Vagina (tissue), 2 donors: Measurements from ENCODE around the gene TBC1D4. TPM values are rescaled to one million over a fixed set of nuclear protein-coding genes. Genes with fewer than 3 reads are reported as not detected.
"Not testable (repeated sequence)": the region's sequence is repeated elsewhere in the genome, so short reads cannot be mapped to it uniquely, and the experiment has no call there.

ENCODE experiments used
- DNase-seq, 2 donors: peaks; one replicate each; pipeline ENCODE4 v3.0.0-alpha.2; 2017; ENCODE audit errors: extremely low spot score in 2 of 2
- H3K27ac ChIP-seq: fragments of 200-600 bp; sonication (generic); one replicate; pipeline ENCODE4 v1.5.1; 2019
- H3K27me3 ChIP-seq: fragments of 200-600 bp; sonication (generic); one replicate; pipeline ENCODE4 v1.5.1; 2019
- H3K36me3 ChIP-seq, 2 donors: fragments of 200-600 bp; sonication (generic); one replicate each; pipeline ENCODE4 v1.5.1; 2017 to 2019
- H3K4me1 ChIP-seq: fragments of 200-600 bp; sonication (generic); one replicate; pipeline ENCODE4 v1.5.1; 2019
- H3K4me3 ChIP-seq, 2 donors: fragments of 200-600 bp; sonication (generic); 1 replicate in 1 of 2; 2 replicates in 1 of 2; pipeline ENCODE4 v1.5.1; 2016 to 2019
- H3K9me3 ChIP-seq: fragments of 200-600 bp; sonication (generic); one replicate; pipeline ENCODE4 v1.5.1; 2019
- POLR2A ChIP-seq, 2 donors: fragments of 450-650 bp; IDR thresholded peaks; one replicate each; pipeline ENCODE4 v1.6.1; 2017; ENCODE audit warnings: antibody characterized with exemption in 2 of 2, mild to moderate bottlenecking in 2 of 2, moderate library complexity in 2 of 2
- POLR2AphosphoS5 ChIP-seq, 2 donors: sonication (generic); formaldehyde crosslinking; IDR thresholded peaks; one replicate each; pipeline ENCODE4 v1.9.0; 2017; ENCODE audit warnings: antibody characterized with exemption in 2 of 2, mild to moderate bottlenecking in 2 of 2, low read depth in 1 of 2; ENCODE audit not compliant: insufficient read depth in 1 of 2
- intact Hi-C: fragments of 100-400 bp; cut with DNase I; formaldehyde crosslinking; loops from one replicate; pipeline ENCODE4 v1.15.1; 2023
- total RNA-seq: library from RNA; depleted of rRNA; stranded (reverse); fragments of >200 nt; gene quantifications from one replicate; pipeline ENCODE4 v1.2.3, GENCODE V29; 2016
- TF ChIP-seq, protein P1 (sequence below), 3 experiments: fragments of 450-650 bp in 2 of 3; fragments of 200-600 bp in 1 of 3; sonication (generic) in 1 of 3; IDR thresholded peaks; one replicate each; pipeline ENCODE4 v1.5.1; 2017 to 2019; ENCODE audit warnings: antibody characterized with exemption in 3 of 3, mild to moderate bottlenecking in 2 of 3, moderate library complexity in 2 of 3

The TBC1D4 gene
- total RNA-seq, 1 donor from 2014 or later, result 25.0 TPM

DNA sequence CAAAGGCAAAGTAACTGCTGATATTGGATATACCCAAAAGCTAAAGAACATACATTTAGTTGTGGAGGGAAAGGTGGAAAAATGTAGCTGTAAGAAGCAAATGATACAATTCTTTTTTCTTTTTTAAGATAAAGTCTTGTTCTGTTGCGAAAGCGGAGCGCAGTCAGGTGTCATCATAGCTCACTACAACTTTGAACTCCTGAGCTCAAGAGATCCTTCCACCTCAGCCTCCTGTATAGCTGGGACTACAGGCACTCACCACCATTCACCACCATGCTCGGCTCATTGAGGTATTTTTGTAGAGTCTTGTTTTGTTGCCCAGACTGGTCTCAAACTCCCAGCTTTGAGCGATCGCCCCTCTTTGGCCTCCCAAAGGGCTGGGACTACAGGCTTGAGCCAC is 38.0 kb downstream of the TBC1D4 start:
- TF ChIP-seq POLR2A (IDR thresholded peaks at IDR 0.05) (no peak), POLR2AphosphoS5 (IDR thresholded peaks at IDR 0.05; ENCODE audit: insufficient read depth in 1 of 2, low read depth in 1 of 2) (no peak)
- TF ChIP-seq, protein P1, sequence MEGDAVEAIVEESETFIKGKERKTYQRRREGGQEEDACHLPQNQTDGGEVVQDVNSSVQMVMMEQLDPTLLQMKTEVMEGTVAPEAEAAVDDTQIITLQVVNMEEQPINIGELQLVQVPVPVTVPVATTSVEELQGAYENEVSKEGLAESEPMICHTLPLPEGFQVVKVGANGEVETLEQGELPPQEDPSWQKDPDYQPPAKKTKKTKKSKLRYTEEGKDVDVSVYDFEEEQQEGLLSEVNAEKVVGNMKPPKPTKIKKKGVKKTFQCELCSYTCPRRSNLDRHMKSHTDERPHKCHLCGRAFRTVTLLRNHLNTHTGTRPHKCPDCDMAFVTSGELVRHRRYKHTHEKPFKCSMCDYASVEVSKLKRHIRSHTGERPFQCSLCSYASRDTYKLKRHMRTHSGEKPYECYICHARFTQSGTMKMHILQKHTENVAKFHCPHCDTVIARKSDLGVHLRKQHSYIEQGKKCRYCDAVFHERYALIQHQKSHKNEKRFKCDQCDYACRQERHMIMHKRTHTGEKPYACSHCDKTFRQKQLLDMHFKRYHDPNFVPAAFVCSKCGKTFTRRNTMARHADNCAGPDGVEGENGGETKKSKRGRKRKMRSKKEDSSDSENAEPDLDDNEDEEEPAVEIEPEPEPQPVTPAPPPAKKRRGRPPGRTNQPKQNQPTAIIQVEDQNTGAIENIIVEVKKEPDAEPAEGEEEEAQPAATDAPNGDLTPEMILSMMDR (IDR thresholded peaks at IDR 0.05), result no peak
- H3K9me3 ChIP-seq, result no peaks in the 10 kb centered on the region
- H3K27me3 ChIP-seq, result no peaks in the 10 kb centered on the region
- H3K36me3 ChIP-seq, result no peaks in the 10 kb centered on the region
- no peak overlapping the region for H3K4me3 ChIP-seq
- peaks cover 24% of the 10 kb centered on the region for H3K4me1 ChIP-seq
- DNase-seq, result no peak
- intact Hi-C loops, result no loop called here
- H3K27ac ChIP-seq, result no peak overlapping the region

DNA sequence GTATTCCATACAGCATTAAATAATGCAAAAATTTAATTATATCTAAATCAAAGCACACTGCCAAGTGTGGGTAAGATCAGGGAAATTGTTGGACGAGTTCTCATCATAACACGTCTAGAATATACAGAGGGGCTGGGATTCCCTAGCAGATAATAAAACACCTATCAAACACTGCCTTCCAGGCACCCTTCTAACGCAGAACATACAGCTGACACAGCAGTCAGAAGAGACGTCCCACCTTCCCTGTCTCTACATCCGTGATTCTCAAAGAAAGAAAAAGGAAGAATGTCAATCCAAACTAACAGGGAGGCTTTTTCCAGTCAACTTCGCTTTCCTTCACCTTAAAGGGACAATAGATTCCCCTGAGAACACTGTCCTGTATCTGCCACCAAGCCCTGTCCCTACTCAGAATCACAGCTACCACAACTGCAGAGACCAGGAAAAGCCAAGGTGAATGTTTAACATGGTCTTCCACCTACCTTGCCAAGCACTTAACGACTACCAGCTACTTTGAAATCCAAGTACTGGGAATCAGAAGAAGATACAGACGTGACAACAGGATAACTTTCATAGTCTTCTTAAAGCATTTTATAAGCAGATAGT is 38.5 kb downstream of the TBC1D4 start:
- intact Hi-C loops, result no loop called here
- no peak for DNase-seq
- Histone ChIP-seq H3K4me3 (no peak overlapping the region), H3K27ac (no peak overlapping the region), H3K9me3 (no peaks in the 10 kb centered on the region), H3K36me3 (no peaks in the 10 kb centered on the region), H3K27me3 (no peaks in the 10 kb centered on the region), H3K4me1 (peaks cover 24% of the 10 kb centered on the region)
- TF ChIP-seq, protein P1 (IDR thresholded peaks at IDR 0.05), result no peak

DNA sequence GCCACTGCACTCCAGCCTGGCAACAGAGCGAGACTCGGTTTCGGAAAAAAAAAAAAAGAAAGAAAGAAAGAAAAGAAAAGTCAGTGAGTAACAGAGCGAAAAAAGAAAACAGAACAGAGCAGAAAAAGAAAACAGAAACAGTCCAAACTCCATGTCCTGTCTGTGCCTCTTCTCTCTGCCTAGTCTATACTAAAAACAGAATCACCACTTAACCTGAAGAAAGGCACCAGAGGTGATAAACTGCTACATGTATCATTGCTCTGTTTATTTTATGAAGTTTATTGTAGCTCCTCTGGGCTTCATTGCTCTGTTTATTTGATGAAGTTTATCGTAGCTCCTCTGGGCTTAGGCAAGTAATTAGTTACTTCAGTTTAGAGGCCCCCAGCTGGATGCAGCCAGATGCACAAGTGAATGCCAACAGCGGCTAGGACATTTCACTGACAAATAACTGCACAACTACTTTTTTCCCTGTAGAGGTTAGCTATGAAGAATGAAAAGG is 39.2 kb downstream of the TBC1D4 start:
- no peak for TF ChIP-seq POLR2AphosphoS5 (IDR thresholded peaks at IDR 0.05; ENCODE audit: insufficient read depth in 1 of 2, low read depth in 1 of 2)
- TF ChIP-seq POLR2A (IDR thresholded peaks at IDR 0.05), result no peak
- TF ChIP-seq, protein P1 (IDR thresholded peaks at IDR 0.05), result no peak
- no peak overlapping the region for H3K27ac ChIP-seq
- no peaks in the 10 kb centered on the region for H3K9me3 ChIP-seq
- H3K4me3 ChIP-seq, result no peak overlapping the region
- H3K4me1 ChIP-seq, result peaks cover 29% of the 10 kb centered on the region
- H3K27me3 ChIP-seq, result no peaks in the 10 kb centered on the region
- no peak for DNase-seq
- intact Hi-C loops, result no loop called here
- no peaks in the 10 kb centered on the region for H3K36me3 ChIP-seq

DNA sequence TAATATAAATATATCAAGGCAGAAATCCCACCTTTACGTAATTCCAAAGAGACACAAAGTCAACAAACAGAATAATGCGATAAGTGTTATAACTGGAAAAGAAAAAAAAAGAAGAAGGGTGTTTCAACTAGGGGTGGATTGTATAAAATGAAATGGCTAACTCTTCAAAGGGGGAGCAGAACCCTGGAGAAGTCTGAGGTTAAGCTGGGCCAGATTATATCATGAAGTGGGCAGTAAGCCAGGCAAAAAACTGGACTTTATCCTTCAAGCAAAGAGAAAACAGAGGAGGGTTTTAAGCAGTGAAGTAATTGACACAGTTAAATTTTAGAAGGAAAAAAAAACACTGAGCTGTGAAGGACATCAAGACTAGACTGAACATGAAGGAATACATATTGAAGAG is 41.9 kb downstream of the TBC1D4 start:
- Histone ChIP-seq H3K36me3 (no peaks in the 10 kb centered on the region), H3K9me3 (no peaks in the 10 kb centered on the region), H3K4me3 (no peak overlapping the region), H3K4me1 (peaks cover 20% of the 10 kb centered on the region), H3K27ac (no peak overlapping the region), H3K27me3 (no peaks in the 10 kb centered on the region)
- DNase-seq, result no peak
- TF ChIP-seq POLR2A (IDR thresholded peaks at IDR 0.05) (no peak), POLR2AphosphoS5 (IDR thresholded peaks at IDR 0.05; ENCODE audit: insufficient read depth in 1 of 2, low read depth in 1 of 2) (no peak)
- TF ChIP-seq, protein P1 (IDR thresholded peaks at IDR 0.05), result no peak
- intact Hi-C loops, result no loop called here

DNA sequence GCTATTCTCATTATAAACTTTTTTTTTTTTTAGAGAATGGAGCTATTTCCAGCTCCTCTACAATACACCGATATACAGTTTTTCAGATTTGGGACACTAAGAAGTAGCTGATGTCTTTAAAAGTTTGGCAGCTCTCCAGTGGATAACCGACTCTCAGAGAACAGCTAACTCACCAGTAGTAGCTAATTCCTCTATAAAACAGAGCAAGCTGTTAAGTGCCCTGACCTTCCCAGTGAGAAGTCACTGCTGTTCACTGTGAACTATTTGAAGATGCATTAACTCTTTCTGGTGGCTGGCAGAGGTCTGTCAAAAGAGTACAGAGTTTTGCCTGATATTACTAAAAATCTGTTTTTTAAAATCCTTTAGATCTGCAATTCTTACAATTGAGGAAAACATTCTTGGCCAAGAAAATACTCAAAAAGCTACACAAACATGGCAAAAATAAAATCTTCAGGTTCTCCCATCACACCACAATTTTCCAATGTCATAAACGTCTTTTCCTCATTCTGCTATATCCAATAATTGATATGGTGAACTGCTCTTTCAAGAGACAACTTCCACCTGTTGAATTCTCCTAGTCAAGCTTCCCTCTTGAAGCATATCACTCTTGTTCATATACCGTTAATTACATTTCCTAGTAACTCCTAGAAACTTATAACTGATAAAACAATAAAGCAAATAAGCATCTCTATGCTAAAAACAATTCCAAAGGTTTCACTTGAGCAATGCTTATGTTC is 44.2 kb downstream of the TBC1D4 start:
- intact Hi-C loops, result no loop called here
- H3K27me3 ChIP-seq, result no peaks in the 10 kb centered on the region
- no peak overlapping the region for H3K4me3 ChIP-seq
- H3K36me3 ChIP-seq, result no peaks in the 10 kb centered on the region
- peaks cover 16% of the 10 kb centered on the region for H3K4me1 ChIP-seq
- no peak overlapping the region for H3K27ac ChIP-seq
- TF ChIP-seq POLR2A (IDR thresholded peaks at IDR 0.05) (no peak), POLR2AphosphoS5 (IDR thresholded peaks at IDR 0.05; ENCODE audit: insufficient read depth in 1 of 2, low read depth in 1 of 2) (no peak)
- TF ChIP-seq, protein P1 (IDR thresholded peaks at IDR 0.05), result no peak
- DNase-seq, result no peak
- no peaks in the 10 kb centered on the region for H3K9me3 ChIP-seq

DNA sequence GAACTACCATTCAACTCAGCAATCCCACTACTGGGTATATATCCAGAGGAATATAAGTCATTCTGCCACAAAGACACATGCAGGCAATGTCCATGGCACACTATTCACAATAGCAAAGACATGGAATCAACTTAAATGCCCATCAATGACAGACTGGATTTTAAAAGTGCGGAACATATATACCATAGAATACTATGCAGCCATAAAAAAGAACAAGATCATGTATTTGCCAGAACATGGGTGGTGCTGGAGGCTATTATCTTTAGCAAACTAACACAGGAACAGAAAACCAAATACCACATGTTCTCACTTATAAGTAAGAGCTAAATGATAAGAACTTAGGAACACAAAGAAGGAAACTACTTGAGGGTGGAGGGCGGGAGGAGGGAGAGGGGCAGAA is 47.8 kb downstream of the TBC1D4 start:
- DNase-seq, H3K36me3 ChIP-seq, intact Hi-C loops, H3K27ac ChIP-seq, H3K4me1 ChIP-seq, H3K4me3 ChIP-seq, H3K9me3 ChIP-seq, H3K27me3 ChIP-seq: not testable (repeated sequence)
